HFFc6 (cell line): Measurements from ENCODE around the gene PRDM16. TPM values are rescaled to one million over a fixed set of nuclear protein-coding genes. Genes with fewer than 3 reads are reported as not detected.

ENCODE experiments used
- DNase-seq: peaks from one replicate; pipeline ENCODE4 v3.0.0-alpha.2; 2018
- H3K27ac Mint-ChIP-seq: 2 replicates; pipeline ENCODE4 v1.8.0; 2020; ENCODE audit warnings: mild to moderate bottlenecking, mixed read lengths
- H3K27me3 Mint-ChIP-seq: 2 replicates; pipeline ENCODE4 v1.8.0; 2021; ENCODE audit warnings: mild to moderate bottlenecking, moderate library complexity, mixed read lengths; ENCODE audit not compliant: insufficient read depth
- H3K36me3 Mint-ChIP-seq: 2 replicates; pipeline ENCODE4 v1.8.0; 2021; ENCODE audit warnings: low read depth, mixed read lengths
- H3K4me1 Mint-ChIP-seq: 2 replicates; pipeline ENCODE4 v1.8.0; 2020; ENCODE audit warnings: low read depth, mixed read lengths
- H3K4me3 Mint-ChIP-seq: 2 replicates; pipeline ENCODE4 v1.8.0; 2020; ENCODE audit warnings: mild to moderate bottlenecking, moderate library complexity, mixed read lengths
- H3K9me3 Mint-ChIP-seq: 2 replicates; pipeline ENCODE4 v1.8.0; 2020; ENCODE audit warnings: mild to moderate bottlenecking, mixed read lengths
- CTCF ChIP-seq: fragments of 200-600 bp; sonication (generic); IDR thresholded peaks from 2 replicates; pipeline ENCODE4 v1.5.0; 2021; ENCODE audit warnings: antibody characterized with exemption, mild to moderate bottlenecking
- total RNA-seq, 6 experiments: library from RNA; stranded (reverse); fragmentation: NEBNext Ultra II Directional; extraction: Animal tissue kit (Norgen Biotek cat#: 25700); gene quantifications; 2 replicates in 1 of 6; 3 replicates in 5 of 6; pipeline ENCODE4 v1.2.3, GENCODE V29; 2021

PRDM16 gene
- total RNA-seq, 6 experiments from 2014 or later, result not detected

- H3K36me3 Mint-ChIP-seq, result peaks cover 5% of the 10 kb centered on the region; the same call in 1 of the 2 replicates
- no peak for TF ChIP-seq CTCF
- H3K4me1 Mint-ChIP-seq, result no peaks in the 10 kb centered on the region
- no peak overlapping the region for H3K27ac Mint-ChIP-seq
- no peak for DNase-seq
- H3K27me3 Mint-ChIP-seq, result no peaks in the 10 kb centered on the region
- H3K4me3 Mint-ChIP-seq, result no peak overlapping the region
- H3K9me3 Mint-ChIP-seq, result peaks cover 15% of the 10 kb centered on the region
These were observed 104.5 kb downstream of the PRDM16 start for GRCh38 chr1:3173381-3173980.

DNA sequence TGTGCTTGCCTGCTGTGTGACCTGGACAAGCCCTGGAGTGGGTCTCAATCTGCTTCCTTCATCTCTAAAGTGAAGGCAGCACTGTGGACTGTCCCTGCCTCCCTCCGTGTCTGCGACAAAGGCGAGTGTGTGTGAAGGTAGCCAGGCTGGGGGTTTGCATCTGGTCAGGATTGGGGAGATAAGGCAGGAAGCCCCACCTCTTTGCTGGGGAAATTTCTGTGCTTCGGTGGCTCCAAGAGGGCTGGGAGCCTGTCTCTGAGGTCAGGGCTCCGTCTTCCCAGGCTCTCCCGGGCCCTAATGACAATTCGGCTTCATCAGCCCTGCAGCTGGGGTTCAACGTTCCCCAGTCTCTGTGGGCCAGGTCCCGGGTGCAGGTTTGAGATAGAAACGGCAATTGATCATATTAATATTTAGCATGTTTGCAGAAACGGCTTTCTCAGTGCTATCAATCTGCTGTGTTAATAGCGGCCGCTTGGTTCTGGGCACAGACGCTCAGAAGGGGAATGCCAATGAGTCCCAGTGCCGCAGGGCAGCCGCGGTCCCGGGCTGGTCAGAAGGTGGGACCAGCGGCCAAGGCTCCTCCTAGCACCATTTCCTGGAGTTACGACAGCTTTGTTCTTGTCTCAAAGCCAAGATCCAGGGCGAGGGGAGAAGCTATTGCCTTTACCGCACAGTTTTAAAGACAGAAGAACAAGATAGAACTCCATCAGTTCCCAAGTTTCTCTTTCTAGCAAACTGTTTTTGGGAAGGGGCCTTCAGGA, 105.7 kb downstream of the PRDM16 start:
- DNase-seq, result no peak
- Mint-ChIP-seq H3K27me3 (no peaks in the 10 kb centered on the region), H3K4me1 (no peaks in the 10 kb centered on the region), H3K4me3 (no peak overlapping the region), H3K9me3 (peaks cover 15% of the 10 kb centered on the region), H3K36me3 (peaks cover 5% of the 10 kb centered on the region), H3K27ac (no peak overlapping the region)
- TF ChIP-seq CTCF, result no peak

DNA sequence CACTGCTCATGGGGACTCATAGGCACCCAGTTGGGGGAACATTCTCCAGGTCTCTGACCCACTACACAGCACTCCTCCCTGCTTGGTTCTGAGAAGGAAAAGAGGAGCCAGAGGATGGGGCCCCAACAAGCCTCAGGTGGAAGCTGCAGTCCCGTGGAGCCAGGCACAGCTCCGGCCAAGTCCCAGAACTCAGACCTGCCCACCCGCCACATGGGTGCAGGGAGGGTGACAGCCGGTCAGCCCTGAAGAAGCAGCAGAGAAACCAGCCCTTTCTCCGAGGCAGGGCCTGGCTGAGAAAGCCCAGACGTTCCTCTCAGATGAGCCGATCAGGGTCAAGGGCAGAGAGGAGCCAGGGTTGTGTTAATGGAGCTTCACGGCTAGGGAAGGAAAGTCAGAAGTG, 106.5 kb downstream of the PRDM16 start:
- no peak for TF ChIP-seq CTCF

GRCh38 chr1:3176028-3176427, 107.0 kb downstream of the PRDM16 start:
- H3K27me3 Mint-ChIP-seq, result no peaks in the 10 kb centered on the region
- H3K4me1 Mint-ChIP-seq, result no peaks in the 10 kb centered on the region
- no peak for TF ChIP-seq CTCF
- no peak overlapping the region for H3K4me3 Mint-ChIP-seq
- H3K36me3 Mint-ChIP-seq, result peaks cover 5% of the 10 kb centered on the region
- no peak overlapping the region for H3K27ac Mint-ChIP-seq
- H3K9me3 Mint-ChIP-seq, result peaks cover 19% of the 10 kb centered on the region
- DNase-seq, result no peak

More for the DNA sequence above, 106.5 kb downstream of the PRDM16 start:
- H3K4me1 Mint-ChIP-seq, result no peaks in the 10 kb centered on the region
- H3K27ac Mint-ChIP-seq, result no peak overlapping the region
- no peaks in the 10 kb centered on the region for H3K27me3 Mint-ChIP-seq
- H3K36me3 Mint-ChIP-seq, result peaks cover 5% of the 10 kb centered on the region
- H3K4me3 Mint-ChIP-seq, result no peak overlapping the region
- H3K9me3 Mint-ChIP-seq, result peaks cover 22% of the 10 kb centered on the region
- no peak for DNase-seq

DNA sequence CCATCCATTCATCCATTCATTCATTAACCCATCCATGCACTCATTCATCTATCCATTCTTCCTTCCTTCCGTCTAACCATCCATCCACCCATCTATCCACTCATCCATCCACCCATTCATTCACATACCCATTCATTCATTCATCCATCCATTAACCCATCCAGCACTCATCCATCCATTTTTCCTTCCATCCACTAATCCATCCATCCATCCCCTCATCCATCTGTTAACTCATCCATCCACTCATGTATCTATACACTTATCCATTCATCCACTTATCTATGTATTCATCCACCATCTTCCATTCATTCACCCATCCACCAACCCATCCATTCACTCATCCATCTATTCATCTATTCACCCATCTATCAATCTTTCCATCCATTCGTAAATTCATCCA, 107.8 kb downstream of the PRDM16 start:
- peaks cover 5% of the 10 kb centered on the region for H3K36me3 Mint-ChIP-seq

More for the DNA sequence above, 107.8 kb downstream of the PRDM16 start:
- TF ChIP-seq CTCF, result no peak
- Mint-ChIP-seq H3K27ac (no peak overlapping the region), H3K4me3 (no peak overlapping the region), H3K9me3 (peaks cover 17% of the 10 kb centered on the region), H3K27me3 (no peaks in the 10 kb centered on the region), H3K4me1 (no peaks in the 10 kb centered on the region)
- no peak for DNase-seq
